Thyroid gland (tissue), 4 donors: ENCODE results near the gene TPSB2. TPM values are rescaled to one million over a fixed set of nuclear protein-coding genes. Genes with fewer than 3 reads are reported as not detected.

ENCODE experiments used
- DNase-seq, 2 donors: peaks; one replicate each; pipeline ENCODE4 v3.0.0-alpha.2; 2019
- H3K27ac ChIP-seq, 3 donors: fragments of 200-600 bp; sonication (generic); 1 replicate in 2 of 3; 2 replicates in 1 of 3; pipeline ENCODE4 v1.5.1; 2016 to 2019; ENCODE audit warnings: mild to moderate bottlenecking in 1 of 3, moderate library complexity in 1 of 3
- H3K27me3 ChIP-seq: fragments of 200-600 bp; sonication (generic); one replicate; pipeline ENCODE4 v1.5.1; 2019
- H3K36me3 ChIP-seq, 2 donors: fragments of 200-600 bp; sonication (generic); one replicate each; pipeline ENCODE4 v1.5.1; 2016 to 2019
- H3K4me1 ChIP-seq, 2 donors: fragments of 200-600 bp; sonication (generic); one replicate each; pipeline ENCODE4 v1.5.1; 2017 to 2019
- H3K4me3 ChIP-seq, 3 donors: fragments of 200-600 bp; sonication (generic); replicated peaks in 1 of 3; 1 replicate in 2 of 3; 2 replicates in 1 of 3; pipeline ENCODE4 v1.5.1; 2016; ENCODE audit warnings: mild to moderate bottlenecking in 1 of 3
- H3K9me3 ChIP-seq: fragments of 200-600 bp; sonication (generic); one replicate; pipeline ENCODE4 v1.5.1; 2017
- POLR2A ChIP-seq, 2 donors: fragments of 450-650 bp; IDR thresholded peaks; one replicate each; pipeline ENCODE4 v1.6.1; 2017; ENCODE audit warnings: antibody characterized with exemption in 2 of 2, mild to moderate bottlenecking in 2 of 2, moderate library complexity in 1 of 2
- WGBS, 2 donors: methylation state at CpG; one replicate each; pipeline ENCODE4 v1.1.5; 2017; 5-methylcytosine and 5-hydroxymethylcytosine counted together
- intact Hi-C: fragments of 100-400 bp; cut with DNase I; formaldehyde crosslinking; loops from one replicate; pipeline ENCODE4 v1.15.1; 2023
- total RNA-seq, 4 donors: library from RNA; depleted of rRNA; stranded (reverse); fragments of >200 nt; gene quantifications; one replicate each; pipeline ENCODE4 v1.2.3, GENCODE V29; 2016
- TF ChIP-seq, protein P1 (sequence below), 6 experiments: fragments of 200-600 bp in 3 of 6; fragments of 450-650 bp in 3 of 6; sonication (generic) in 3 of 6; IDR thresholded peaks; one replicate each; pipeline ENCODE4 v1.5.1; 2016 to 2019; ENCODE audit warnings: antibody characterized with exemption in 6 of 6, mild to moderate bottlenecking in 2 of 6, inconsistent platforms in 1 of 6, moderate library complexity in 1 of 6

The TPSB2 gene
- total RNA-seq, 4 donors from 2014 or later = 1.1 to 16.6 (median 11.9) TPM; not detected in 1

DNA sequence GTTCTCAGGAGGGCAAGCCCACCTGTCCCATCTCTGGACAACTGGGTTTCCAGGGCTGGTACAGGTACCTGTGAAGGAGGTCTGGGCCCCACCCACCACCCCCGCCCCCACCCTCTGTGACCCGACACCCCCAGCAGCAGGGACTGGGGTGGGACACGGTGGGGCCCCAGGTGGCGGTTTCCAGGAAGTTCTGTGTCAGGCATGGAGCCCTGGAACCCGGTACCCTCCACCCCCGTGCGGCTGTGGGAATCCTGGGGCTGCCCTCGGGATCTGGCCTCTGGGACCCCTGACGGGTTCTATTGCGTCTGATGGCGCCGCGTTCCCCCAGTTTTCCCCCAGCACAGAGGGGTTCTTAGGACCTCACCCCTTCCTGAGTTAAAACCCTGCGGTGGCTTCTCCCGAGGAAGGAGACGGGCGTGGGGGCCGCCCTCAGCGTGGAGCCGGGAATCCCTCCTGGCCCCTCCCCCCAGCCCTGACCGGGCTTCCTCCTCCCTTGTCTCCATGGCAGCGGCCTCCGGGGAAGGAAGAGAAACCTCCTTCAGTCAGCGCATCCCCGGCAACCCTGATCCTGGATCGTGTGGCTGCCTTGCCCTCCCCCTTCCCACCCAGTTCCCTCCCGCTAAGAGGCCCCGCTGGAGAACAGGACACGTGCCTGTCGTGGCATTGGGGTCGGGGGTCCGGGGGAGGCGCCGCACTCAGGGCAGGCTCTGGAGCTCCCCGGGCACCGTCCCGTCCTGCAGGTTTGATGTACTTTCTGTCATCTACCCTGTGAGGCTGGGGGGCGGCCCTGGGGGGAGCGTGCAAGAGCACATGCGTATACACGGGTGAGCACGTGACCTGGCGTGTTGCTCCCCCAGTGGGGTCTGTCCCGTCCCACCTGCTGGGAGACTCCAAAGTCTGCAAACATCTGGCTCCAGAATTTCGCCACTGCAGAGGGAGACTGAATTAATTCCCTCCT, 46.8 kb downstream of the TPSB2 start:
- WGBS, 2 donors = 61 to 67% methylated on average over 21 to 40 of the region's 45 CpGs
- Histone ChIP-seq H3K9me3 (no peaks in the 10 kb centered on the region), H3K4me1 (peaks cover 17 to 27% of the 10 kb centered on the region in 2 donors), H3K36me3 (no peaks in the 10 kb centered on the region), H3K27ac (peak overlapping the region; percentile 73 to 91 (median 77)), H3K4me3 (no peak overlapping the region), H3K27me3 (no peaks in the 10 kb centered on the region)
- intact Hi-C loops = no loop called here
- no peak for DNase-seq
- TF ChIP-seq POLR2A (IDR thresholded peaks at IDR 0.05) = no peak
- TF ChIP-seq, protein P1, sequence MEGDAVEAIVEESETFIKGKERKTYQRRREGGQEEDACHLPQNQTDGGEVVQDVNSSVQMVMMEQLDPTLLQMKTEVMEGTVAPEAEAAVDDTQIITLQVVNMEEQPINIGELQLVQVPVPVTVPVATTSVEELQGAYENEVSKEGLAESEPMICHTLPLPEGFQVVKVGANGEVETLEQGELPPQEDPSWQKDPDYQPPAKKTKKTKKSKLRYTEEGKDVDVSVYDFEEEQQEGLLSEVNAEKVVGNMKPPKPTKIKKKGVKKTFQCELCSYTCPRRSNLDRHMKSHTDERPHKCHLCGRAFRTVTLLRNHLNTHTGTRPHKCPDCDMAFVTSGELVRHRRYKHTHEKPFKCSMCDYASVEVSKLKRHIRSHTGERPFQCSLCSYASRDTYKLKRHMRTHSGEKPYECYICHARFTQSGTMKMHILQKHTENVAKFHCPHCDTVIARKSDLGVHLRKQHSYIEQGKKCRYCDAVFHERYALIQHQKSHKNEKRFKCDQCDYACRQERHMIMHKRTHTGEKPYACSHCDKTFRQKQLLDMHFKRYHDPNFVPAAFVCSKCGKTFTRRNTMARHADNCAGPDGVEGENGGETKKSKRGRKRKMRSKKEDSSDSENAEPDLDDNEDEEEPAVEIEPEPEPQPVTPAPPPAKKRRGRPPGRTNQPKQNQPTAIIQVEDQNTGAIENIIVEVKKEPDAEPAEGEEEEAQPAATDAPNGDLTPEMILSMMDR (IDR thresholded peaks at IDR 0.05) = no peak

DNA sequence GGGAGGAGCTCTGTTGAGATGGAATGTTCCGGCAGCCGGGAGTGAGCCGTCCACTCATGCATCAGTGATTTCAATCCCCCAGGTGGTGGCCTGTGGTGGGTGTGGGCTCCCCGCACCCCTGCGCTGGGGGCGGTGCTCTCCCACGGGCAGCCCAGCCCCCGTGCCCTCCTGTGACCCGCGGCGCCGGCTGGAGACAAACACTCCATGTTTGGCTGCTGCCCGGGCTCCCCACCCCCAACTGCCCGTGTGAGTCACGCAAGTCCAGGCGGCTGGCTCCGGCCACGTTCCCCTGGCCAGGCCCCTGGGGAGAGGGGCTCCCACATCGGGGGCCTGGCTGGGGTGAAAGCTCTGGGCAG, 47.7 kb downstream of the TPSB2 start:
- no CpG with 5 or more reads among the region's 19 CpGs for WGBS, 2 donors
- TF ChIP-seq POLR2A (IDR thresholded peaks at IDR 0.05) = peak in 1 of 2 donors; percentile 43
- TF ChIP-seq, protein P1 (IDR thresholded peaks at IDR 0.05) = peak in 1 of 6 experiments; percentile 23
- Histone ChIP-seq H3K4me3 (no peak overlapping the region), H3K9me3 (no peaks in the 10 kb centered on the region), H3K4me1 (peaks cover 17 to 27% of the 10 kb centered on the region in 2 donors), H3K27me3 (no peaks in the 10 kb centered on the region), H3K27ac (peak overlapping the region; percentile 73 to 91 (median 77)), H3K36me3 (no peaks in the 10 kb centered on the region)
- intact Hi-C loops = no loop called here
- DNase-seq = peak; percentile 96

DNA sequence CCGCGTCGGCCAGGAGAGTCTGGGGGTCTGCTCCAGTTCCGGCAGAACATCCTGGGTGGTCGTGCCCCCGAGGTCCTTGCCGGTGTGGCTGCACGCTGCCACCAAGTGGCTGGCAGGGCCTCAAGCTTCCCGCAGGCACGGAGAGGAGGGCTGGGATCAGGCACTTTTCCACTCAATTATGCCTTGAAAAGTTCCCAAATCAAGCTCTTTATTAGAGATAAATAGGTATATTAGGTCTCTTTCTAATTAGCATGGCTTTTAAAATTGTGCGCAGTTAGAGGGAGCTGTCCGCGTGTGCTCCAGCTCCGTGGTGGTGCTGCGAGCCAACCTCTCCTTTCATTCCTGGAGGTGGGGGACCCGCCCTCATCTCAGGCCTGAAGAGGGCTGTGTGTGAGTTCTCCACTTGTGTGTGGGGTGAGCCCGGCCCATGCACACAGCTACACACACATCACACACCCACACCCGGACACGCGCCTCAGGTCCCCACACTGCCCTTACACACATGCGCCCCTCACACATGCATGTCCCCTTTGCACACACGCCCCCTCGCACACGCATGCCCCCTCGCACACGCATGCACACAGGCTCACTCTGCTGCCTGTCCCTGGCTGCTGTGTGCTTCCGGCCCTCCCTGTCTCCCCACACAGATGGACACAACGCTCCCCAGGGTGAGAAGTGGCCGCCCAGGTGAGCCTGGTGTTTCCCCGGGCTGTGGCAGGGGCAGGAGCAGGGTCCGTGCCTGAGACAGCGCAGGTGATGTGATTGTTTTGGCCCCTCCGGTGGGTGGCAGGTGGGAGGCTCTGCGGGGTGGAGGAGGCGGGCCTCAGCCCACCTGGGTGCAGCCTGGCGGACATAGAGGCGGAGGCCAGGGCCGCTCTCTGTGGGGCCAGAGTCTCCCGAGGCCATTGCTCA, 48.3 kb downstream of the TPSB2 start:
- Histone ChIP-seq H3K36me3 (no peaks in the 10 kb centered on the region), H3K27me3 (no peaks in the 10 kb centered on the region), H3K4me3 (no peak overlapping the region), H3K4me1 (peaks cover 17 to 27% of the 10 kb centered on the region in 2 donors), H3K9me3 (no peaks in the 10 kb centered on the region), H3K27ac (peak overlapping the region; percentile 73 to 84 (median 77))
- WGBS, 2 donors = 53 to 62% methylated on average over 27 to 29 of the region's 39 CpGs
- TF ChIP-seq POLR2A (IDR thresholded peaks at IDR 0.05) = no peak
- TF ChIP-seq, protein P1 (IDR thresholded peaks at IDR 0.05) = no peak
- intact Hi-C loops = no loop called here
- peak; percentile 23 to 58 for DNase-seq

DNA sequence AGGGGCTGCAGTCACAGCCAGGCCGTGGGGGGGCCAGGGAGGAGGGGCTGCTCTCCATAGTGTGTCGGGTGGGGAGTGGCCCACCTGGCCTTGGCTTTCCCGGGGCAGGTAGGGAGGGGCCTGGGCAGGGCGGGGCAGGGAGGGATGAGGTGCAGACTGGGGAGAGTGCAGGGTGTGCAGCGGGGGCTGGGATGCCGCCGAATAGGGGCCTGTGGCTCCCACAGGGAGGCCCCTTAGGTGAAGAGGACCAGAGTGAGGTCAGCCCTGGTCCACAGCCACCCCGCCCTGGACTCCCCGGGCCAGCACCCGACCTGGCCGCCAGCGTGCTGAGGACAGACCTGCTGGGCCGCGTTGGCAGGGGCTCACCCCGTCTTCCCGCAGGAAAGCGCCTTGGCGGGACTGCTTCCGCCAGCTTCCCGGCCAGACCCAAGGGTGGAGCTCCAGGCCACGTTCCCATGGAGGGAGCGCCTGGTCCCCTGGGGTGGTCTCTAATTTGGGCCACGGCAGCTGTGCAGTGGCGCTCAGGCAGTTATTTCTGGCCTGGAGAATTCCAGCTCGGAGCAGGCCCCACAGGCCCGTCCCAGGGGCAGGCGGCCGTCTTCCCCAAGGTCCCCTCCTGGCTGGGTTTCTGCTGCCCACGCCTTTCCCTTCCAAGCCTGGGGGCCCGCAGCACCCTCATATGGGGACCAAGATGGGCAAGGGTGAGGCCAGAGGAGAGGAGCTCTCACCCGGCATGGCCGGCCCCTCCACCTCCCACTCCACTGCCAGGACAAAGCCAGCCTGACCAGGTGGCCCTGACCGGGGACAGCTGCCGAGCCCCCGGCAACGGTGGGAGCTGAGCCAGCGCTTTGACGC, 49.2 kb downstream of the TPSB2 start:
- Histone ChIP-seq H3K4me1 (peaks cover 17 to 27% of the 10 kb centered on the region in 2 donors), H3K27me3 (no peaks in the 10 kb centered on the region), H3K4me3 (no peak overlapping the region), H3K27ac (peak overlapping the region; percentile 73 to 84 (median 77)), H3K36me3 (no peaks in the 10 kb centered on the region), H3K9me3 (no peaks in the 10 kb centered on the region)
- WGBS, 2 donors = 74 to 100% methylated on average over 2 to 8 of the region's 38 CpGs
- no peak for TF ChIP-seq POLR2A (IDR thresholded peaks at IDR 0.05)
- TF ChIP-seq, protein P1 (IDR thresholded peaks at IDR 0.05) = no peak
- intact Hi-C loops = no loop called here
- no peak for DNase-seq

Other genes starting within 250 kb of the TPSB2 start
- gene SOX8, start 248.4 kb downstream of the TPSB2 start, total RNA-seq = under 1 TPM in 3 of 4 donors, not detected in 1; 0.15 to 0.78 (median 0.27) TPM
- not detected for gene SSTR5, start 157.4 kb downstream of the TPSB2 start, total RNA-seq
- gene C1QTNF8, start 133.9 kb downstream of the TPSB2 start, total RNA-seq = not detected
- 10 to 100 TPM in 2 of 4 donors, 1 to 10 TPM in 2; 8.4 to 12.4 (median 9.3) TPM for gene CACNA1H, start 77.1 kb downstream of the TPSB2 start, total RNA-seq
- gene TPSG1, start 4.9 kb downstream of the TPSB2 start, total RNA-seq = not detected
- gene TPSAB1, start 10.5 kb upstream of the TPSB2 start, total RNA-seq = 1 to 10 TPM; 4.3 to 8.6 (median 6.5) TPM
- under 1 TPM in 1 of 4 donors, not detected in 3; 0.33 TPM for gene TPSD1, start 25.9 kb upstream of the TPSB2 start, total RNA-seq
- 100 to 1,000 TPM in 1 of 4 donors, 10 to 100 TPM in 3; 43.4 to 107 (median 79.6) TPM for gene UBE2I, start 79.5 kb upstream of the TPSB2 start, total RNA-seq
- gene BAIAP3, start 103.5 kb upstream of the TPSB2 start, total RNA-seq = 1 to 10 TPM in 2 of 4 donors, under 1 TPM in 2; 0.45 to 3.0 (median 1.6) TPM
- 100 to 1,000 TPM in 2 of 4 donors, 10 to 100 TPM in 2; 84.1 to 107 (median 96.7) TPM for gene TSR3, start 121.7 kb upstream of the TPSB2 start, total RNA-seq
- gene GNPTG, start 121.7 kb upstream of the TPSB2 start, total RNA-seq = 100 to 1,000 TPM in 1 of 4 donors, 10 to 100 TPM in 3; 53.6 to 121 (median 70.0) TPM
- gene UNKL, start 184.5 kb upstream of the TPSB2 start, total RNA-seq = 10 to 100 TPM; 26.2 to 46.9 (median 31.3) TPM
- 10 to 100 TPM; 16.9 to 19.8 (median 18.2) TPM for gene UQCC4, start 190.6 kb upstream of the TPSB2 start, total RNA-seq
- gene PERCC1, start 200.9 kb upstream of the TPSB2 start, total RNA-seq = 1 to 10 TPM in 2 of 4 donors, under 1 TPM in 1, not detected in 1; 0.67 to 1.7 (median 1.6) TPM
- gene CCDC154, start 214.4 kb upstream of the TPSB2 start, total RNA-seq = 1 to 10 TPM in 2 of 4 donors, under 1 TPM in 2; 0.27 to 1.6 (median 0.99) TPM
- 100 to 1,000 TPM in 2 of 4 donors, 10 to 100 TPM in 2; 50.3 to 144 (median 89.9) TPM for gene CLCN7, start 244.8 kb upstream of the TPSB2 start, total RNA-seq